ENCODE data around the gene RTP2.

DNA sequence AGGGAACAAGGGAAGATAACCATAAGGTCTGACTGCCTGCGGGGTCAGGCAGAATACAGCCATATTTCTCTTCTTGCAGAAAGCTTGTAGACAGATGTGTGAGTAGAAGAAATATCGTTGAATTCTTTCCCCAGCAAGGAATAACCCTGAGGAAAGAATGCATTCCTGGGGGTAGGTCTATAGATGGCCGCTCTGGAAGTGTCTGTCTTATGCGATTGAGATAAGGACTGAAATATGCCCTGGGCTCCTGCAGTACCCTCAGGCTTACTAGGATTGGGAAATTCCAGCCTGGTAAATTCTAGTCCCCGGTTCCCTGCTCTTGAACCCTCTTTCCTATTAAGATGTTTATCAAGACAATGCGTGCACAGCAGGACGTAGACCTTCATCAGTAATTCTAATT, 16.4 kb downstream of the RTP2 start:
- no peak for TF ChIP-seq EZH2 (IDR thresholded peaks at IDR 0.05)
- TF ChIP-seq POLR2AphosphoS5 (IDR thresholded peaks at IDR 0.05; ENCODE audit: borderline replicate concordance, low read depth, low read length), result no peak
- no peak for TF ChIP-seq FOXP2 (optimal IDR thresholded peaks at IDR 0.05; ENCODE audit: control extremely low read depth, extremely low read length, insufficient read depth)

Measured in SK-N-MC (cell line).